Ovary (tissue), 9 donors: Measurements from ENCODE around the gene MUC5AC. TPM values are rescaled to one million over a fixed set of nuclear protein-coding genes. Genes with fewer than 3 reads are reported as not detected.
A peak's percentile ranks its signal among the peaks of the same experiment; 100 is the strongest.

Experiments
- DNase-seq, 5 donors: peaks; one replicate each; pipeline ENCODE4 v3.0.0-alpha.2; 2019 to 2020
- H3K27ac ChIP-seq, 2 donors: fragments of 200-600 bp; one replicate each; pipeline versions ENCODE4 v1.5.1 to v1.8.0; 2019 to 2022
- H3K27me3 ChIP-seq: fragments of 200-600 bp; one replicate; pipeline ENCODE4 v1.8.0; 2022
- H3K36me3 ChIP-seq: fragments of 200-600 bp; sonication (generic); one replicate; pipeline ENCODE4 v1.5.1; 2019
- H3K4me1 ChIP-seq: one replicate; pipeline ENCODE4 v1.8.1; 2013; ENCODE audit warnings: mild to moderate bottlenecking, moderate library complexity; ENCODE audit not compliant: insufficient read depth
- H3K4me3 ChIP-seq: fragments of 200-600 bp; sonication (generic); one replicate; pipeline ENCODE4 v1.5.1; 2017
- H3K9me3 ChIP-seq, 2 donors: fragments of 200-600 bp in 1 of 2; sonication (generic) in 1 of 2; one replicate each; pipeline versions ENCODE4 v1.5.1 to v1.8.1; 2013 to 2019; ENCODE audit warnings: mild to moderate bottlenecking in 1 of 2, moderate library complexity in 1 of 2
- EP300 ChIP-seq: sonication (generic); formaldehyde crosslinking; IDR thresholded peaks from one replicate; pipeline ENCODE4 v1.6.1; 2017; ENCODE audit warnings: antibody characterized with exemption
- POLR2A ChIP-seq: fragments of 450-650 bp; IDR thresholded peaks from one replicate; pipeline ENCODE4 v1.6.1; 2017; ENCODE audit warnings: antibody characterized with exemption, mild to moderate bottlenecking, moderate library complexity
- WGBS, 3 donors: extraction: QIAGEN DNeasy Blood & Tissue Kit in 1 of 3; methylation state at CpG; one replicate each; pipeline versions ENCODE4 v1.1.5 to v1.1.7; 2013 to 2017; 5-methylcytosine and 5-hydroxymethylcytosine counted together
- intact Hi-C, 4 donors: fragments of 100-400 bp; cut with DNase I; formaldehyde crosslinking; loops; one replicate each; pipeline versions ENCODE4 v1.11.0 to v1.15.1; 2022 to 2023
- polyA plus RNA-seq, 2 donors: library from polyadenylated mRNA; stranded (reverse); fragments of 200-250 nt in 1 of 2; fragments of 350-450 nt in 1 of 2; fragmentation: Illumina TruSeq in 1 of 2; extraction: RNeasy Lipid Tissue Mini Kit (QIAGEN cat#74804) in 1 of 2; gene quantifications; one replicate each; pipeline ENCODE4 v1.2.3, GENCODE V29; 2013 to 2014
- total RNA-seq, 7 donors: library from RNA; depleted of rRNA in 2 of 7; stranded (reverse); fragments of >200 nt in 2 of 7; fragmentation: NEBNext Ultra II Directional in 3 of 7; extraction: Animal tissue kit (Norgen Biotek cat#: 25700) in 3 of 7; gene quantifications; one replicate each; pipeline versions ENCODE4 v1.1.0 to v1.2.4, GENCODE V29; 2016 to 2023
- TF ChIP-seq, protein P1 (sequence below), 3 donors: fragments of 450-650 bp in 2 of 3; fragments of 200-600 bp in 1 of 3; IDR thresholded peaks; one replicate each; pipeline versions ENCODE4 v1.5.1 to v1.8.0; 2016 to 2022; ENCODE audit warnings: antibody characterized with exemption in 3 of 3, mild to moderate bottlenecking in 1 of 3
- donor health status: DM: no; HTN: no; CAD: no; lungs with moderate emphysema.
- donor health status: DM: no; HTN: no; CAD: no.
- donor health status: Bipolar disorder and iron deficiency.
- donor health status: DM: yes; HTN: yes; CAD: no.
- donor health status: DM: no; HTN: no; CAD: no.
- donor health status: DM: yes; HTN: yes; CAD: no.

The MUC5AC gene
- total and polyA plus RNA-seq, 9 donors: 0.03 TPM; not detected in 8

DNA sequence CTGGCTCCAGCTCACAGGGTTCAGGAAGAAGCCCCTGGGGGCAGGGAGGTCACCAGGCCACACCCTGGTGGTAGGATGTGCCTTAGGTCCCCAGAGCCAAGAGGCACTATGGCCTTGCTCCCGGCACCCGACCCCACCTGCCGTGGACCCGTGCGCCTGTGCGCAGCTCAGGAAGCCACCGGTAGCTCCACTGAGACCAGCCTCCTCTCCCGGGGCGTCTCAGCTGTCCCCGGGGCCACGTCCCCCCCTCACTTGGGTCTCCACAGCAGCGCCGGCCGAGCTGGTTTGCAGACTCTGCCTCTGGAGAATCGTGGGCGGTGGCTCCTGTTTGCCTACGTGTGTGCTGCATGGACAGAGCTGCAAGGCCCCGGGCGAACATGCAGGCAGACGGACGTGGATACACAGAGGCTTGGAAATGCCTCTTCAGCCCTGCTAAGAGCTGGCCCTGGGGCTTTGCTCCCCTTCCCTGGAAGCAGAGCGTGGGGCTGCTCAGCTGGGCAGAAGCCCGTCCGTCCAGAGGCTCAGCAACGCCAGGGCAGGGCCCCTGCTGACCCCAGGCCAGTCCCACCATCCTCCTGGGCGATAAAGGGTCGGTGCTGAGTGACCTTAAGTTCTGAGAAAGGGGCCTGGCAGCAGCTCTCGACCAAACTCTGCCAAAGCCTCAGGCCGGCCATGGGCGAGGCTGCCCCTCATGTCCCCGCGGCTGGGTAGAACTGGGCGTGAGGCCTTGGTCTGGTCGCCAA lies 49.8 kb downstream of the MUC5AC start:
- H3K36me3 ChIP-seq: no peaks in the 10 kb centered on the region
- no peak for TF ChIP-seq POLR2A
- TF ChIP-seq EP300: no peak
- TF ChIP-seq, protein P1, sequence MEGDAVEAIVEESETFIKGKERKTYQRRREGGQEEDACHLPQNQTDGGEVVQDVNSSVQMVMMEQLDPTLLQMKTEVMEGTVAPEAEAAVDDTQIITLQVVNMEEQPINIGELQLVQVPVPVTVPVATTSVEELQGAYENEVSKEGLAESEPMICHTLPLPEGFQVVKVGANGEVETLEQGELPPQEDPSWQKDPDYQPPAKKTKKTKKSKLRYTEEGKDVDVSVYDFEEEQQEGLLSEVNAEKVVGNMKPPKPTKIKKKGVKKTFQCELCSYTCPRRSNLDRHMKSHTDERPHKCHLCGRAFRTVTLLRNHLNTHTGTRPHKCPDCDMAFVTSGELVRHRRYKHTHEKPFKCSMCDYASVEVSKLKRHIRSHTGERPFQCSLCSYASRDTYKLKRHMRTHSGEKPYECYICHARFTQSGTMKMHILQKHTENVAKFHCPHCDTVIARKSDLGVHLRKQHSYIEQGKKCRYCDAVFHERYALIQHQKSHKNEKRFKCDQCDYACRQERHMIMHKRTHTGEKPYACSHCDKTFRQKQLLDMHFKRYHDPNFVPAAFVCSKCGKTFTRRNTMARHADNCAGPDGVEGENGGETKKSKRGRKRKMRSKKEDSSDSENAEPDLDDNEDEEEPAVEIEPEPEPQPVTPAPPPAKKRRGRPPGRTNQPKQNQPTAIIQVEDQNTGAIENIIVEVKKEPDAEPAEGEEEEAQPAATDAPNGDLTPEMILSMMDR (IDR thresholded peaks at IDR 0.05): no peak
- DNase-seq: peak in 2 of 5 donors; percentile 7 to 24
- H3K27ac ChIP-seq: no peak overlapping the region
- no peaks in the 10 kb centered on the region for H3K9me3 ChIP-seq
- H3K4me1 ChIP-seq: no peaks in the 10 kb centered on the region
- H3K4me3 ChIP-seq: no peak overlapping the region
- no peaks in the 10 kb centered on the region for H3K27me3 ChIP-seq
- WGBS, 3 donors: 82 to 88% (median 82%) methylated on average over 34 of the region's 34 CpGs
- intact Hi-C loops: loop anchor here in 1 of 4 donors (10.0 kb wide), 1 partner anchor 367 kb away; the partner anchor contains the start of gene DUSP8

GRCh38 chr11:1208144-1208393 lies 50.3 kb downstream of the MUC5AC start:
- no peaks in the 10 kb centered on the region for H3K9me3 ChIP-seq
- H3K4me1 ChIP-seq: no peaks in the 10 kb centered on the region
- no peak overlapping the region for H3K27ac ChIP-seq
- 63 to 78% (median 71%) methylated on average over 6 of the region's 6 CpGs for WGBS, 3 donors
- no peak for DNase-seq
- no peak for TF ChIP-seq EP300
- TF ChIP-seq, protein P1 (IDR thresholded peaks at IDR 0.05): no peak
- TF ChIP-seq POLR2A: no peak
- intact Hi-C loops: loop anchor here in 1 of 4 donors (10.0 kb wide), 1 partner anchor 367 kb away; the partner anchor contains the start of gene DUSP8
- H3K36me3 ChIP-seq: no peaks in the 10 kb centered on the region
- H3K4me3 ChIP-seq: no peak overlapping the region
- no peaks in the 10 kb centered on the region for H3K27me3 ChIP-seq

DNA sequence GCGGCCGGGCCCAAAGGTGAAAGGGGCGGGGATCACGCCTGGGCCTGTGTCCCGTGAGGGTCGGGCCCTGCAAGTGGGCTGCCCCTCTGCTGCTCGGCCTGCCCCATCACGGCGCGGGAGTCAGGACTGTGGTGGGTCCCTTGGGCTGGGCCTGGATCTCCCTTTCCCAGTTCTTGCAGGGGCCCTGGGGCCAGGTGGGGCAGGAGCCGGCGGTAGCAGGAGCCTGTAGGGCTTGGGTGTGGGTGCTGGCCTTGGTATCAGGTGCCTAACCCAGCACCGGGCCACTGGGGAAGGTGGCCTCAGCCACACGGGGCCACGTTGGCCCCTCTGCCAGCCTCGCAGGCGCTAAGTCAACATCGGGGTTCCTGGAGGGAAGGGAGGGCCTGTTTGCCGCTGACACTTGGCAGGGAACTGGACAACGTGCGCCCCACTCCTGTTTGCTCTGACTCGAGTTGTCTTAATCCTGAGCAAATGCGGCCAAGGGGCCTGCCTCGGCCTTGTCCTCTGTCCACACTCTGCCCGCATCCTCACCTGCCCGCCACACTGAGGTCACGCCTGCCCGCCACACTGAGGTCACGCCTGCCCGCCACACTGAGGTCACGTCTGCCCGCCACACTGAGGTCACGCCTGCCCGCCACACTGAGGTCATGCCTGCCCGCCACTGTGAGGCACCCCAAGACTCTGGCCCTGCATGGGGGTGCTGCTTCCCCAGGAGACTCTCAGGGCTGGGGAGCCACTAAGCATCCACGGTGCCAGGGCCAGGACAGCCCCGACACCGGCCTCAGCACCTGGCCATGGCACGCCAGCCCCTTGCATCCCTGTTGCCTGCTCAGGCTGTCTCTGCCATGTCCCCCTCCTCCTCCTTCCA lies 50.9 kb downstream of the MUC5AC start:
- 86 to 91% (median 88%) methylated on average over 37 to 39 of the region's 39 CpGs for WGBS, 3 donors
- Histone ChIP-seq H3K4me1 (no peaks in the 10 kb centered on the region), H3K27ac (no peak overlapping the region), H3K4me3 (no peak overlapping the region), H3K27me3 (no peaks in the 10 kb centered on the region), H3K36me3 (no peaks in the 10 kb centered on the region), H3K9me3 (no peaks in the 10 kb centered on the region)
- DNase-seq: peak in 1 of 5 donors; percentile 18
- no peak for TF ChIP-seq POLR2A
- TF ChIP-seq, protein P1 (IDR thresholded peaks at IDR 0.05): no peak
- intact Hi-C loops: loop anchor here in 1 of 4 donors (10.0 kb wide), 1 partner anchor 366 kb away; the partner anchor contains the start of gene DUSP8

DNA sequence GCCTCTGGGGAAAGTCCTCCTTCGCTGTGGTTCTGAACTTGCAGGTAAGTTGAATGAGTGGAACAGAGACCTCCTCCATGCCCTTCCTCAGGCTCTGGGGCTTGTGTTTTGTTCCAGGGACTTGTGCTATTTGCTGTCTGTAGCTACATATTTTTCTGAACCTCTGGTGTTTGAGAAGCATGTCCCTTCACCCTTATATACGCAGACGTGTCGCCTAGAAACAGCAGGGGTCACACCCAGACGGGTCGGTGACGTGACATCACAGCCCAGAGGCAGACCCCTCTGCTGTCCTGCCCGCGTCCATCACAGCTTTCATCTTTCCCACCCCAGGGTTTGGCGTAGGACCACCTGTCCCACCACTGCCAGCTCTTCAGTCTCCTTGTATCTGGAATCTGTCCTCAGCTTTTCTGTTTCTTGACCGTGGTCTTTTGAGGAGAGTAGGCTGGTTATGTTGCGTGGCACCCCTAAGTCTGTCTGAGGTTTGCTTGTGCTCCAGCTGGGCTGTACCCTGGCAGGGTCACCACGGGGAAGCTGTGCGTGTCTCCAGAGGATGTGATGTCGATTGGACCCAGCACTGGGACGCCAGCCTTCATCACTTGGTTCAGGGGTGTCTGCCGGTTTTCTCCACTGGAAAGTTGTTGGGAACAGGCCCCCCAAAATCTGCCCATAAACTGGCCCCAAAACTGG lies 51.8 kb downstream of the MUC5AC start:
- Histone ChIP-seq H3K36me3 (no peaks in the 10 kb centered on the region), H3K4me1 (no peaks in the 10 kb centered on the region), H3K27me3 (no peaks in the 10 kb centered on the region), H3K27ac (no peak overlapping the region), H3K9me3 (no peaks in the 10 kb centered on the region), H3K4me3 (no peak overlapping the region)
- no peak for TF ChIP-seq POLR2A
- TF ChIP-seq EP300: no peak
- TF ChIP-seq, protein P1 (IDR thresholded peaks at IDR 0.05): no peak
- intact Hi-C loops: loop anchor here in 1 of 4 donors (10.0 kb wide), 1 partner anchor 365 kb away; the partner anchor contains the start of gene DUSP8
- WGBS, 3 donors: 82 to 89% (median 86%) methylated on average over 17 of the region's 17 CpGs
- peak in 1 of 5 donors; percentile 21 for DNase-seq
